GM19351 (cell line): ENCODE measurements around the gene UBASH3A.

ENCODE experiments used
- ATAC-seq: cut with Tn5 transposase; IDR thresholded peaks from one replicate; pipeline ENCODE4 v1.9.1; 2021; ENCODE audit warnings: mild to moderate bottlenecking, moderate library complexity; ENCODE audit not compliant: unreplicated experiment

The UBASH3A gene

GRCh38 chr21:42373908-42374455, 29.7 kb upstream of the UBASH3A start:
- no peak for ATAC-seq

- no peak for ATAC-seq
Measured at GRCh38 chr21:42374457-42374856, 29.2 kb upstream of the UBASH3A start.

- no peak for ATAC-seq
Measured at GRCh38 chr21:42374864-42375499, 28.7 kb upstream of the UBASH3A start.

GRCh38 chr21:42375506-42375905, 28.2 kb upstream of the UBASH3A start:
- no peak for ATAC-seq

GRCh38 chr21:42375966-42376337, 27.8 kb upstream of the UBASH3A start:
- ATAC-seq = no peak

- ATAC-seq = no peak
Measured at GRCh38 chr21:42376338-42376982, 27.2 kb upstream of the UBASH3A start.

GRCh38 chr21:42377211-42377950, 26.3 kb upstream of the UBASH3A start:
- ATAC-seq = no peak

GRCh38 chr21:42377951-42378340, 25.8 kb upstream of the UBASH3A start:
- ATAC-seq = no peak

GRCh38 chr21:42378418-42378817, 25.3 kb upstream of the UBASH3A start:
- ATAC-seq = no peak

- no peak for ATAC-seq
Measured at GRCh38 chr21:42379426-42380215, 24.1 kb upstream of the UBASH3A start.

GRCh38 chr21:42381347-42381984, 22.2 kb upstream of the UBASH3A start:
- no peak for ATAC-seq

- no peak for ATAC-seq
Measured at GRCh38 chr21:42382915-42383314, 20.8 kb upstream of the UBASH3A start.

GRCh38 chr21:42383331-42383730, 20.4 kb upstream of the UBASH3A start:
- ATAC-seq = no peak

GRCh38 chr21:42384156-42384945, 19.4 kb upstream of the UBASH3A start:
- ATAC-seq = no peak

GRCh38 chr21:42384989-42385388, 18.7 kb upstream of the UBASH3A start:
- ATAC-seq = no peak

GRCh38 chr21:42385619-42386018, 18.1 kb upstream of the UBASH3A start:
- no peak for ATAC-seq

GRCh38 chr21:42386034-42386591, 17.6 kb upstream of the UBASH3A start:
- no peak for ATAC-seq

- no peak for ATAC-seq
Measured at GRCh38 chr21:42387164-42387563, 16.5 kb upstream of the UBASH3A start.

- ATAC-seq = no peak
Measured at GRCh38 chr21:42387843-42388340, 15.8 kb upstream of the UBASH3A start.
